ENCODE measurements around the gene PKDCC. TPM values are rescaled to one million over a fixed set of nuclear protein-coding genes. Genes with fewer than 3 reads are reported as not detected.

The PKDCC gene
- total and polyA plus RNA-seq, 10 donors = 19.8 to 81.9 (median 44.4) TPM

DNA sequence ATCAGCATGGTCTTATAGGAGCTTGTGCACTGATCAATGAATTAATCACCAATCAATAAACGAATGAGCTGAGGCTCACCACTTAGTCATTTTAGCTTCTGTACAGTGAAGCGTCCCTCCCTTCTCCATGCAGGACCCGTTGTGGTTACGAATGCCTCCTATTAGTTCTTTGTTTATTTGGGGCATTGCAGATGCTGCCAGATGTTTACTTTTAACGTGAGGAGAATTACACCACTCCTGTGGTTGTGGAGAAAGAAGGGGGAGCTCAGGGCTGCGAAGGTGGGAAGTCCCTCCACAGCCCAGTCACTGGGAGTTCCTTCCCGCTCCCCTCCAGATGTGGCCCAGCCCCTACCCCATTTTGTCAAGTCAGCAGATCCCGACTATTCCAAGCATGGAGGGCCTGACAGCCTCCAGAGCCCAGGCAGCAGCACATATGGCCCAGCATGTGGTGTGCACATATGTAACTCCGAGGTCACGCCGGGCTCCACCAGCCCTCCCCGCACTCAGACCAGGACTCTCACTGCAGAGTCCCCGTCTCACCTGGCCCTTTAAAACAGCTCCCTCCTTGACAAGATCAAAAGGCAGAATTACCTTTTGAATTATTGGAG is 20.9 kb downstream of the PKDCC start:
- Histone ChIP-seq H3K4me1 (peaks cover 0 to 9% (median 0%) of the 10 kb centered on the region in 6 donors), H3K9me3 (no peaks in the 10 kb centered on the region), H3K36me3 (no peaks in the 10 kb centered on the region), H3K27me3 (replicated peaks in 1 of 7) (peaks cover 0 to 24% (median 0%) of the 10 kb centered on the region in 7 donors), H3K27ac (no peak overlapping the region), H3K4me3 (no peak overlapping the region)
- 66 to 80% (median 74%) methylated on average over 13 of the region's 13 CpGs for WGBS, 5 donors
- DNase-seq = peak; percentile 42
- intact Hi-C loops (cut with DNase I; ENCODE audit: low total_unique reads) = no loop called here
- TF ChIP-seq, protein P1, sequence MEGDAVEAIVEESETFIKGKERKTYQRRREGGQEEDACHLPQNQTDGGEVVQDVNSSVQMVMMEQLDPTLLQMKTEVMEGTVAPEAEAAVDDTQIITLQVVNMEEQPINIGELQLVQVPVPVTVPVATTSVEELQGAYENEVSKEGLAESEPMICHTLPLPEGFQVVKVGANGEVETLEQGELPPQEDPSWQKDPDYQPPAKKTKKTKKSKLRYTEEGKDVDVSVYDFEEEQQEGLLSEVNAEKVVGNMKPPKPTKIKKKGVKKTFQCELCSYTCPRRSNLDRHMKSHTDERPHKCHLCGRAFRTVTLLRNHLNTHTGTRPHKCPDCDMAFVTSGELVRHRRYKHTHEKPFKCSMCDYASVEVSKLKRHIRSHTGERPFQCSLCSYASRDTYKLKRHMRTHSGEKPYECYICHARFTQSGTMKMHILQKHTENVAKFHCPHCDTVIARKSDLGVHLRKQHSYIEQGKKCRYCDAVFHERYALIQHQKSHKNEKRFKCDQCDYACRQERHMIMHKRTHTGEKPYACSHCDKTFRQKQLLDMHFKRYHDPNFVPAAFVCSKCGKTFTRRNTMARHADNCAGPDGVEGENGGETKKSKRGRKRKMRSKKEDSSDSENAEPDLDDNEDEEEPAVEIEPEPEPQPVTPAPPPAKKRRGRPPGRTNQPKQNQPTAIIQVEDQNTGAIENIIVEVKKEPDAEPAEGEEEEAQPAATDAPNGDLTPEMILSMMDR (IDR thresholded peaks at IDR 0.05 in 8 of 11, conservative IDR thresholded peaks at IDR 0.05 in 3 of 11) = no peak
- TF ChIP-seq POLR2A (IDR thresholded peaks at IDR 0.05) (no peak), POLR2AphosphoS5 (IDR thresholded peaks at IDR 0.05) (no peak)

DNA sequence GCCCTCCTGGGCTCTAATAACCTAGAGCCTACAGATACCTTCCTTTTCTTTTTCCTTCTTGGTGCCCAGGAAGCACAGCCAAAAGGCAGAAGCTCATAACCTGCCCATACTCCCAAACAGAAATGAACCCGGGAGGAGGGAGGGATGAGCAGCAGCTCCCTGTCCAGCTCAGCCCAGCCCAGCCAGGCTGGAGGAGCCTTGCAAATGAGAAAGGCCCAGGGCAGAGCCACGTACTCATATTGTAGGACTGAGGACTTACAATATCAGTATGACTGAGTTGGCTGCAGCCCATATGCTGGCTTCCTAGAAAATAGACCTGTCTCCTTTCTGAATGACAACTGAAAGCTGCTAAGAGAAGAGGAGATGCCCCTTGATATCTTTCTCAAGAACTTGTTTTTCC is 21.7 kb downstream of the PKDCC start:
- no peak overlapping the region for H3K4me3 ChIP-seq
- H3K4me1 ChIP-seq = peaks cover 0 to 9% (median 0%) of the 10 kb centered on the region in 6 donors
- H3K9me3 ChIP-seq = no peaks in the 10 kb centered on the region
- DNase-seq = no peak
- H3K27ac ChIP-seq = no peak overlapping the region
- no peaks in the 10 kb centered on the region for H3K36me3 ChIP-seq
- intact Hi-C loops (cut with DNase I; ENCODE audit: low total_unique reads) = no loop called here
- TF ChIP-seq POLR2A (IDR thresholded peaks at IDR 0.05) (no peak), POLR2AphosphoS5 (IDR thresholded peaks at IDR 0.05) (no peak)
- TF ChIP-seq, protein P1 (IDR thresholded peaks at IDR 0.05 in 8 of 11, conservative IDR thresholded peaks at IDR 0.05 in 3 of 11) = no peak
- H3K27me3 ChIP-seq (replicated peaks in 1 of 7) = peaks cover 0 to 24% (median 0%) of the 10 kb centered on the region in 7 donors
- WGBS, 5 donors = 58 to 83% (median 77%) methylated on average over 2 of the region's 2 CpGs

DNA sequence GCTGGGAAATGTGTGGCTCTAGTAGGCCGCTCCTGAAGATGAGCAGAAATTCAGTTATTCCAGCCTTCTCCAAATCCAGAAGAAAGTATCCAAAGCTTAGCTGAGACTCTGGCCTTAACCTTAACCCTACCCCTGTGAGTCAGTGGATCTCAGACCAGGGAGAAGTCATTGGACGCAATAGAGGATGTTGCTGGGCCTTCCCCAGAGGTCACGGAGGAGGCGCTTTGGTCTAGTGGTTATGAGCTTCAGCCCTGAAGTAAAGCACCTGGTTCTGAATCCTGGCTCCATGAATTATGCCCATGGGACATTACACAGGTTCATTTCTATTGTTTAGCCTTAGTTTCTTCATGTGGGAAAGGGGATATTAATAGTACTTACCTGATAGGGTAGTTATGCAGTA is 24.0 kb downstream of the PKDCC start:
- DNase-seq = peak; percentile 35
- no peaks in the 10 kb centered on the region for H3K36me3 ChIP-seq
- H3K4me1 ChIP-seq = peaks cover 0 to 9% (median 0%) of the 10 kb centered on the region in 6 donors
- no peak overlapping the region for H3K4me3 ChIP-seq
- H3K27me3 ChIP-seq (replicated peaks in 1 of 7) = peaks cover 0 to 24% (median 0%) of the 10 kb centered on the region in 7 donors
- H3K27ac ChIP-seq = no peak overlapping the region
- TF ChIP-seq POLR2A (IDR thresholded peaks at IDR 0.05) (no peak), POLR2AphosphoS5 (IDR thresholded peaks at IDR 0.05) (no peak)
- TF ChIP-seq, protein P1 (IDR thresholded peaks at IDR 0.05 in 8 of 11, conservative IDR thresholded peaks at IDR 0.05 in 3 of 11) = no peak
- intact Hi-C loops (cut with DNase I; ENCODE audit: low total_unique reads) = loop anchor here (5.0 kb wide), 1 partner anchor 214 kb away; no protein-coding TSS in a partner anchor
- H3K9me3 ChIP-seq = no peaks in the 10 kb centered on the region
- WGBS, 5 donors = 80 to 94% (median 87%) methylated on average over 4 of the region's 4 CpGs

DNA sequence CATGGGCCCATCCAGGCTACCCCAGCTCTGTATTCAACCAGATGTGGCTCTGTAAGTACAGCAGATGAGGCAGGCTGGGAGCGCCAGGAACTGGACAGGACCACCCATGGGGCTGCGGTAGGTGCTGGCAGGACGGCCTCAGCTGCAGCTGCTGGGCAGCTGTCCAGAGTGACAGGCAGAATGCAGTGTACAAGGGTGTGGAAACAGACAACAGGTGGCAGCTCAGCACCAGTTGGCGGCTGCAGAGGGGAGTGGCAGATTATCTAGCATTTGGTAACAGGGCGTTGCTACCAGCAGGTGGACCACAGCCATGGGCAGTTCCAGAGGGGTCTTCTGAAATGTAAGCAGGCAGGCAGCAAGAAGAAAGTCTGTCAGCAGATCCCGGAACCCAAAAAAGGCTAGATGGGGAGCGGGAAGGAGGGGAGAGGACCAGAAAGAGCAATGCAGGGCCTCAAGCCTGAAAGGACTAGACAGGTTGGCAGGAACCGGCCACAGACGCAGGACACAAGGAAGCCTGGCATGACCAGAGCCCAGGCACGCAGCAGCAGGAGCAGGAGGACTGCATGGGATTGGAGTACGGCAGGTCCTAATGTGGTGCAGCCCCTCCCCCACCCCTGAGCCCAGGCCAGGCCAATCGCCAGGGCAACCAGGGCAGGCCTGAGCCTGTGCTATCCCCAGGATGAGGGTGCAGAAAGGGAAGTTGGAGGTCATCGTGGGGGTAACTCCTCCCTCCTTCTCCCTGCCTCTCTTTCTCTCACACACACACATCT is 24.7 kb downstream of the PKDCC start:
- intact Hi-C loops (cut with DNase I; ENCODE audit: low total_unique reads) = loop anchor here (5.0 kb wide), 1 partner anchor 215 kb away; no protein-coding TSS in a partner anchor
- Histone ChIP-seq H3K27me3 (replicated peaks in 1 of 7) (peaks cover 0 to 24% (median 0%) of the 10 kb centered on the region in 7 donors), H3K36me3 (no peaks in the 10 kb centered on the region), H3K4me3 (no peak overlapping the region), H3K4me1 (peaks cover 0 to 9% (median 0%) of the 10 kb centered on the region in 6 donors), H3K9me3 (no peaks in the 10 kb centered on the region), H3K27ac (no peak overlapping the region)
- WGBS, 5 donors = 74 to 79% (median 79%) methylated on average over 13 of the region's 13 CpGs
- DNase-seq = peak; percentile 67
- TF ChIP-seq POLR2A (IDR thresholded peaks at IDR 0.05) (no peak), POLR2AphosphoS5 (IDR thresholded peaks at IDR 0.05) (no peak)
- TF ChIP-seq, protein P1 (IDR thresholded peaks at IDR 0.05 in 8 of 11, conservative IDR thresholded peaks at IDR 0.05 in 3 of 11) = no peak
